Endothelial cell of umbilical vein (primary cell): ENCODE results near the gene CKS2. TPM values are rescaled to one million over a fixed set of nuclear protein-coding genes. Genes with fewer than 3 reads are reported as not detected.

Experiments used
- BruUV-seq: library from RNA; stranded (reverse); fragments of 400-500 nt; replicated peaks from 2 replicates; lab custom pipeline; 2021; lab: Mats Ljungman, UMichigan
- CTCF ChIA-PET: fragments of 300-600, 350-600 bp; sonication (Branson Sonifier 250); formaldehyde crosslinking; loops from one replicate; lab custom pipeline; 2021; ENCODE audit warnings: antibody characterized with exemption, inconsistent platforms; lab: Charles Lee
- POLR2A ChIA-PET: fragments of 300-600, 350-600 bp; sonication (Branson Sonifier 250); formaldehyde crosslinking; loops from one replicate; lab custom pipeline; 2021; ENCODE audit warnings: antibody characterized with exemption, inconsistent platforms; lab: Charles Lee
- DNase-seq: peaks from one replicate; pipeline ENCODE4 v3.0.0-alpha.2; 2011; ENCODE audit warnings: low read depth, low spot score
- FAIRE-seq: peaks from 2 replicates; lab custom pipeline; 2011; peaks lifted over from hg19 to GRCh38; lab: Jason Lieb, UNC
- H2AFZ ChIP-seq: 2 replicates; pipeline ENCODE4 v1.6.0; 2012; ENCODE audit warnings: low read depth, low read length, control low read depth, inconsistent platforms
- H3K27ac ChIP-seq: 2 replicates; pipeline ENCODE4 v1.5.1; 2011; ENCODE audit warnings: low read depth, mild to moderate bottlenecking, control low read depth, low read length, moderate library complexity; ENCODE audit not compliant: insufficient read depth
- H3K27me3 ChIP-seq, 2 experiments: 2 replicates each; pipeline versions ENCODE4 v1.6.0 to v1.6.1; 2011; ENCODE audit warnings: low read length in 2 of 2, mixed read lengths in 1 of 2; ENCODE audit not compliant: control insufficient read depth in 2 of 2, insufficient read depth in 2 of 2
- H3K36me3 ChIP-seq, 2 experiments: 2 replicates in 1 of 2; 3 replicates in 1 of 2; pipeline ENCODE4 v1.5.1; 2011; ENCODE audit warnings: low read length in 2 of 2, mild to moderate bottlenecking in 1 of 2, moderate library complexity in 1 of 2; ENCODE audit not compliant: control insufficient read depth in 2 of 2, insufficient read depth in 2 of 2; ENCODE audit errors: extremely low read depth in 1 of 2
- H3K4me1 ChIP-seq: 3 replicates; pipeline ENCODE4 v1.5.1; 2011; ENCODE audit warnings: mild to moderate bottlenecking, low read length; ENCODE audit not compliant: control insufficient read depth, insufficient read depth; ENCODE audit errors: extremely low read depth
- H3K4me2 ChIP-seq: 2 replicates; pipeline ENCODE4 v1.6.1; 2011; ENCODE audit warnings: low read length, control low read depth, mixed read lengths; ENCODE audit not compliant: insufficient read depth
- H3K4me3 ChIP-seq, 3 experiments: fragments of 200-600 bp in 1 of 3; sonication (generic), shearing (Covaris generic) in 1 of 3; replicated peaks in 1 of 3; 2 replicates each; pipeline ENCODE4 v1.5.1; 2011 to 2016; ENCODE audit warnings: control low read depth in 3 of 3, low read length in 3 of 3, mild to moderate bottlenecking in 2 of 3, inconsistent platforms in 1 of 3, low read depth in 1 of 3, moderate library complexity in 1 of 3; ENCODE audit not compliant: insufficient read depth in 1 of 3
- H3K79me2 ChIP-seq: 2 replicates; pipeline ENCODE4 v1.6.0; 2012; ENCODE audit warnings: low read length, inconsistent platforms; ENCODE audit not compliant: control insufficient read depth, insufficient read depth
- H3K9ac ChIP-seq: replicated peaks from 2 replicates; pipeline ENCODE3; 2011; ENCODE audit warnings: low read length, control low read depth; ENCODE audit not compliant: insufficient read depth; ENCODE audit errors: extremely low read depth
- H3K9me1 ChIP-seq: replicated peaks from 3 replicates; pipeline ENCODE4 v1.6.0; 2011; ENCODE audit warnings: mild to moderate bottlenecking, low read length; ENCODE audit not compliant: control insufficient read depth, insufficient read depth; ENCODE audit errors: extremely low read depth
- H3K9me3 ChIP-seq: replicated peaks from 2 replicates; pipeline ENCODE4 v1.5.1; 2012; ENCODE audit warnings: low read length, inconsistent platforms; ENCODE audit not compliant: control insufficient read depth, insufficient read depth
- H4K20me1 ChIP-seq: replicated peaks from 2 replicates; pipeline ENCODE3; 2011; ENCODE audit warnings: mild to moderate bottlenecking, low read length; ENCODE audit not compliant: control insufficient read depth, insufficient read depth; ENCODE audit errors: extremely low read depth
- EZH2 ChIP-seq: IDR thresholded peaks from 2 replicates; pipeline ENCODE4 v1.6.1; 2012; ENCODE audit warnings: borderline replicate concordance, low read depth, mild to moderate bottlenecking, moderate library complexity, low read length, inconsistent platforms; ENCODE audit not compliant: severe bottlenecking
- FOS ChIP-seq: IDR thresholded peaks from 2 replicates; pipeline ENCODE4 v1.6.1; 2011; ENCODE audit warnings: mild to moderate bottlenecking, low read length, moderate library complexity, borderline replicate concordance; ENCODE audit not compliant: insufficient read depth
- JUN ChIP-seq: IDR thresholded peaks from 2 replicates; pipeline ENCODE4 v1.6.1; 2011; ENCODE audit warnings: borderline replicate concordance, low read depth; ENCODE audit not compliant: insufficient read length, insufficient read depth
- MYC ChIP-seq: IDR thresholded peaks from one replicate; pipeline ENCODE4 v1.6.1; 2011; ENCODE audit warnings: mild to moderate bottlenecking, low read depth, low read length
- POLR2A ChIP-seq: IDR thresholded peaks from 2 replicates; pipeline ENCODE4 v1.6.1; 2012; ENCODE audit warnings: low read depth, mild to moderate bottlenecking, control low read depth, low read length
- dilution Hi-C: fragments of 300-500 bp; cut with MboI; formaldehyde crosslinking; loops from one replicate; pipeline ENCODE4 v1.15.0; 2019; ENCODE audit warnings: low sequenced_read_pairs; ENCODE audit not compliant: extremely low pct_ligation_motif_present
- intact Hi-C: fragments of 100-400 bp; cut with micrococcal nuclease; formaldehyde crosslinking; loops from one replicate; pipeline ENCODE4 v1.10.0; 2022
- polyA plus RNA-seq, 4 experiments: library from polyadenylated mRNA; depleted of rRNA in 3 of 4; stranded (reverse) in 3 of 4; unstranded in 1 of 4; fragments of >200 nt; gene quantifications; 2 replicates each; pipeline versions ENCODE4 v1.2.1 to v1.2.3, GENCODE V29; 2011 to 2012; ENCODE audit warnings: missing spikeins in 1 of 4
- total RNA-seq: library from RNA; stranded (reverse); gene quantifications from 2 replicates; pipeline ENCODE4 v1.2.3, GENCODE V29; 2021
- TF ChIP-seq, protein P1 (sequence below), 2 donors: IDR thresholded peaks; 1 replicate in 1 of 2; 2 replicates in 1 of 2; pipeline ENCODE4 v1.5.1; 2011; ENCODE audit warnings: low read length in 2 of 2, mild to moderate bottlenecking in 2 of 2, moderate library complexity in 2 of 2, control low read depth in 1 of 2, inconsistent platforms in 1 of 2, low read depth in 1 of 2; ENCODE audit not compliant: insufficient read depth in 1 of 2; ENCODE audit errors: extremely low read depth in 1 of 2
- TF ChIP-seq, protein P2 (sequence below): IDR thresholded peaks from 2 replicates; pipeline ENCODE4 v1.6.1; 2011; ENCODE audit not compliant: insufficient read depth, insufficient read length

The CKS2 gene
- total and polyA plus RNA-seq, 2 donors (not counting 3 experiments of a cell fraction or from before 2014, with no cell fraction given), result 153 to 269 TPM

DNA sequence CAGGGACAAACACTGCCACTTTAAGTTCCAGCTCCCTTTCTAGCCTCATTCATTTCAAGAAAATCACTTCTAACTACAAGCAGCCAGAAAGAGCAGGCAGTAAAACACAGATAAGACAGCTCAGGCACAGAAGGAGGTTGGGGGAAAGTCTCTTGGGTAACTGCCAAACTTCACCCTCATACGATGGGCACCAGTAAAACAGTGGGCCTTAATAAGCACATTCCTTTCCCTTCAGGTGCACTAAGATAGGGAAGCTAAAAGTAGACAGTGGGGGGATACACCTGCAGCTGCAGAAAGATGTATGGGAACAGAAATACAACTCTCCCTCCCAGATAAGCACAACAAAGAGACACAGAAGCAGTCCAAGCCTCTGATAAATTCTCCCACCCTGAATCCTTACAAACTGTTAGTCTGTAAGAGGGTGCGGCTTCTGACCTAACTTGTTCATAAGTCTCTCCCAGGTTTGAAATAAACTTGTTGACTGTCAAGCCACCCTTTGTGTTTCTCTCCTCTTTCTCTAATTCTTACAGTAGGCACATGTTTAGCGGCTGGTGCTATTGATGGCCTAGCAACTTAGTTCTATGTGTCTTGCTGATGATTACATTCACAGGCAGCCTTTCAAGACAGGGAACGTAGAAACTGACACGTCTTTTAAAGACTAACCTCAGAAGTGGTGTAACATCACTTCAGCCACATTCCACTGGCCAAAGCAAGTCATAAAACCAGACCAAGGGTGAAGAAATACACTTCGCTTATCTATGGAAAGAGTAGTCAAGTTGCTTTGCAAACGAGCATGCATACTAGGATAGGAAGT is 6.8 kb upstream of the CKS2 start:
- TF ChIP-seq EZH2 (no peak), POLR2A (no peak), JUN (no peak), FOS (no peak), MYC (no peak)
- TF ChIP-seq, protein P1, sequence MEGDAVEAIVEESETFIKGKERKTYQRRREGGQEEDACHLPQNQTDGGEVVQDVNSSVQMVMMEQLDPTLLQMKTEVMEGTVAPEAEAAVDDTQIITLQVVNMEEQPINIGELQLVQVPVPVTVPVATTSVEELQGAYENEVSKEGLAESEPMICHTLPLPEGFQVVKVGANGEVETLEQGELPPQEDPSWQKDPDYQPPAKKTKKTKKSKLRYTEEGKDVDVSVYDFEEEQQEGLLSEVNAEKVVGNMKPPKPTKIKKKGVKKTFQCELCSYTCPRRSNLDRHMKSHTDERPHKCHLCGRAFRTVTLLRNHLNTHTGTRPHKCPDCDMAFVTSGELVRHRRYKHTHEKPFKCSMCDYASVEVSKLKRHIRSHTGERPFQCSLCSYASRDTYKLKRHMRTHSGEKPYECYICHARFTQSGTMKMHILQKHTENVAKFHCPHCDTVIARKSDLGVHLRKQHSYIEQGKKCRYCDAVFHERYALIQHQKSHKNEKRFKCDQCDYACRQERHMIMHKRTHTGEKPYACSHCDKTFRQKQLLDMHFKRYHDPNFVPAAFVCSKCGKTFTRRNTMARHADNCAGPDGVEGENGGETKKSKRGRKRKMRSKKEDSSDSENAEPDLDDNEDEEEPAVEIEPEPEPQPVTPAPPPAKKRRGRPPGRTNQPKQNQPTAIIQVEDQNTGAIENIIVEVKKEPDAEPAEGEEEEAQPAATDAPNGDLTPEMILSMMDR (IDR thresholded peaks at IDR 0.05; ENCODE audit: extremely low read depth in 1 of 2, insufficient read depth in 1 of 2, low read depth in 1 of 2, low read length in 2 of 2), result no peak
- TF ChIP-seq, protein P2, sequence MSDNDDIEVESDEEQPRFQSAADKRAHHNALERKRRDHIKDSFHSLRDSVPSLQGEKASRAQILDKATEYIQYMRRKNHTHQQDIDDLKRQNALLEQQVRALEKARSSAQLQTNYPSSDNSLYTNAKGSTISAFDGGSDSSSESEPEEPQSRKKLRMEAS, result no peak
- Histone ChIP-seq H3K9ac (no peak overlapping the region), H3K36me3 (no peaks in the 10 kb centered on the region), H3K4me1 (no peaks in the 10 kb centered on the region), H3K9me1 (no peaks in the 10 kb centered on the region), H3K27me3 (no peaks in the 10 kb centered on the region), H3K27ac (no peak overlapping the region), H3K79me2 (no peaks in the 10 kb centered on the region), H3K4me3 (no peak overlapping the region), H4K20me1 (no peaks in the 10 kb centered on the region), H2AFZ (no peak overlapping the region), H3K9me3 (no peaks in the 10 kb centered on the region), H3K4me2 (no peak overlapping the region)
- dilution Hi-C loops, result no loop called here
- FAIRE-seq (no peak), DNase-seq (no peak)
- ChIA-PET CTCF (interaction anchor here (1.8 kb wide), 1 partner anchor 25 kb away, joined by 9 read pairs; no protein-coding TSS in a partner anchor), POLR2A (no interaction called here)
- BruUV-seq, result no TSS peak
- intact Hi-C loops, result no loop called here
